Non-pigmented ciliary epithelial cell (primary cell): ENCODE data around the gene ANGPTL2.

Experiments
- DNase-seq: peaks from one replicate; pipeline ENCODE4 v3.0.0-alpha.2; 2010; ENCODE audit warnings: low read depth

Gene ANGPTL2

DNA sequence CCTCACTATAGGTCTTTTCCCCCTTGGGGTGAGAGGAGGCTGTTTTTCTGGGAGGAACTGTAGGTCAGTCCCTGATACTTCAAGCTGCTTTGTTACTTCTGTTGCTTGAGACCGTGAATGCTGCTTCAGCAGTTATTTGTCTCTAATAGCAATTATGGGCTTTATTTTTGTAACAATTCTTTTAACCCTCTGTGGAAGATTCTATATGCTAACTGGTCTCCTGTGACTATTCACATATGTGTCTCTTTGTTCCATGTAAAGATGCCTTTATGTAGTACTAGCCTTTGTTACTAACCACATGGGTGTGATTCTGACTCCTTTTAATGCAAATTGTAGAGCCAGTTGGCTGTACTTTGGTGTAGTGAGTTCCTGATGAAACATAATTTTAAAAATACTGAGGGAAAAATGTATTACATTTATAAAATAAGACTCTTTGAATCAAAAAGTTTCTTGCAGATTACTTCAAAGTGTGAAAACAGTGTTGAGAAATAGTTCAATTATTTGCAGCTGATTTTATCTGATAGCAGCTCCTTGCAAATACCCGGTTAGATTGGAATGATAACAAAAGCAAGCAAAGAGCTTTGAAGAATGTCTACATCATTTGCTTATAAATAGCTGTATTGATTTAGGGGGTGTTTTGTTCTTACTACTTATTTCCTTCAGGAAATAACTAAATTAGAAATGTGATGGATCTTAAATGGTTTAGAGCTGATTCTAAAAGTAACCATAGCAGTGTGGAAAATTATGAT is 46.6 kb downstream of the ANGPTL2 start:
- no peak for DNase-seq

DNA sequence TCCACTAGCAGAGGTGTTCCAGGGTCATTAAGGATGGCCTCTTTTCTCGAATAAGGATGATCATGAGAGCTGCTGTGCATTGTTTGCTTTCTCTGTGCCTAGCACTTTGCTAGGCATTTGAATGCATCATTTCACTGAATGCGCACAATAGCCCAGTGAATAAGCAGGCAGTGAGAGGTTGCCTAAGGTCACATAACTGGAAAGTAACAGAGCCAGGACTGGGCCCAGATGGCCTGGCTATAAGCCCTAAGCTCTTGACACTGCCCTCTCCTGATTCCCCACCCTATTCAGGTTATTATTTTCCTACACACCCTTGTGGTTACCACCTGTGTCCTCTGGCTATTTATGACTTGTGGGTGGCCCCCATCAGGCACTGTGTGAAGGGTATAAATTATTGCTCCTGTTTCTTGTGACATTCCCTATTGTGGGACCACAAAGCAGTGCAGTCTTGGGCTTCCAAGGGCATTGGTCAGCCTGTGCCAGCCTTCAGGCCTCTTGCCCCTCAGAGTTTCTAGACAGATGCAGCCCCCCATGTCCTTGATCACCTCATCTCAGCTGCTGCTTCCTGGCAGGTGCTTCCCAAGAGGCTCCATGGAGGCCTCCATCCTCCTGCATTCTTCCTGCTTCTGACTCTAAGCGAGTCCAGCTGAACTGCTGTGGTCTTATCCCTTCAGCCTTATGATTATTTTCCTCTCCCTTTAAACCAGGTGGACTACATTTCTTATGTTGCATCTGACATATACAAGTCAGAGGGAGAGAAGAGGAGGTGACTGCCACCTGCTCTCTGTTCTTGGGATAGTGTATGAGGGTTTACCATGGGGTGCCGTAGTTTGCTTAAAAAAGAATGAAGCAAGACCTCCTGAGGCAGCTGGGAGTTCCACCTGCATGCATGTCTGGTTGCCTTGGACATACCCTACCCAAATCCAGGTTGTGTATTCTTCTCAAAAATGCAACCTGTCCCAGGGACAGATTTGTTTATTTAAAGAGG is 47.6 kb downstream of the ANGPTL2 start:
- no peak for DNase-seq

DNA sequence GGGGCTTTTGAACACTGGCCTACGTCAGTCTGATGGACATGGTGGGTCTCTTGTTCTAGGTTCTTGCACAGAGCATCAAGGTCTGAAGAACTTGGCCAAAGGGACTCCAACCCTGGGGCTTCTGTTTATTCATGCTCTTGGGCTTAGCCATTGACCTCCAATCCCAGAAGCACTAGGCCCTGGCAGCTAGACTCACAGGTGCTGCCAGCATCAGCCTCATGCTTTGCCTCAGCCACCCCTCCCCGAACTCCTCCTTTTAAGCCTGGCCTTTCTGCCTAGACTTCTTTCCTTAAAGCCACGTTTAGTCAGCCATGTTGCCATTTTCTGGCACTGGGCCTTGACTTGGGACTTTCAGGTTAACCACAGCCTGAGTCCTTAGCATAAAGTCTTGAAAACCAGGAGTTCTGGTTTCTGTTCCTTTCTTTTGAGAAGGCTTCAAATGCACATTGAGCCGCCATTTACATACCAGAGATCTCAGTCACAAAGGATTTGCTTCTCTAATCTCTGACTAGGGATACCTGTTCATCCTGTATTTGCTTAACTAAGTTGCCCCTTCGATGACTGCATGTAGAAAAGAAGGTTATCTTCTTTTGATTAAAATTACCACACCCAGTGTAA is 54.7 kb downstream of the ANGPTL2 start:
- DNase-seq = no peak

DNA sequence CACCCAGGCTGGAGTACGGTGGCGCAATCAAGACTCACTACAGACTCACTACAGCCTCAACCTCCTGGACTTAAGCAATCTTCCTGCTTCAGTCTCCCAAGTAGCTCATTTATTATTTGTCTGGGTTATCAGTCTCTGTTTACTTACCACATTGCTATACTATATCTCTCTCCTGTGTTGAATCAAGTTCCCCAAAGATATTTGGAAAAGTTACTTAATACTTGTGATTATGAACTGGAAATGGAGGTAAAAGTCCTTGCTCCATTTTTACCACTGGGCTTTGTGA is 55.6 kb downstream of the ANGPTL2 start:
- DNase-seq = no peak

GRCh38 chr9:127066060-127066850 is 56.2 kb downstream of the ANGPTL2 start:
- no peak for DNase-seq

DNA sequence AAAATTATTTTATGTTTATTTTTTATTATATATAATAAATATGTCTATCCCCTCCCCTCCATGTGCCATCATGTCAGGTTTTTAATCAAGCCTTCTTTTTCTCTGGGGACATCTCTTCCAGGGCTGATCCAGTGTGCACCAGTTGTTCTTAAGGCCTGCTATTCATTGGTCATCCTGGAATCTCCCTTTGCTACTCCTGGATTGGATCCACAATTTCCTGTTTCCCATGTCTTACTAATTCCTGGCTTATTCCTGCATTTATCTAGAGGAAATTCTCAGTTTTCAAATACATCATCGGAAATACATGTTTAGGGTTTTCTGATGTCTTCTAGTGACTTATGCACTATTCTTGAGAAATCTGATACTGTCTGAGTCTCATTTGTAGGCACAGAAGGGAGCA is 56.8 kb downstream of the ANGPTL2 start:
- no peak for DNase-seq

- no peak for DNase-seq
These were observed 58.1 kb downstream of the ANGPTL2 start for GRCh38 chr9:127064335-127064734.

- DNase-seq = no peak
These were observed 61.0 kb downstream of the ANGPTL2 start for GRCh38 chr9:127061411-127061810.

- no peak for DNase-seq
These were observed 62.6 kb downstream of the ANGPTL2 start for GRCh38 chr9:127059765-127060361.

- DNase-seq = no peak
These were observed 63.4 kb downstream of the ANGPTL2 start for GRCh38 chr9:127059030-127059429.

- no peak for DNase-seq
These were observed 63.8 kb downstream of the ANGPTL2 start for GRCh38 chr9:127058645-127059021.

- DNase-seq = no peak
These were observed 64.3 kb downstream of the ANGPTL2 start for GRCh38 chr9:127058011-127058644.

GRCh38 chr9:127056446-127056845 is 66.0 kb downstream of the ANGPTL2 start:
- no peak for DNase-seq

DNA sequence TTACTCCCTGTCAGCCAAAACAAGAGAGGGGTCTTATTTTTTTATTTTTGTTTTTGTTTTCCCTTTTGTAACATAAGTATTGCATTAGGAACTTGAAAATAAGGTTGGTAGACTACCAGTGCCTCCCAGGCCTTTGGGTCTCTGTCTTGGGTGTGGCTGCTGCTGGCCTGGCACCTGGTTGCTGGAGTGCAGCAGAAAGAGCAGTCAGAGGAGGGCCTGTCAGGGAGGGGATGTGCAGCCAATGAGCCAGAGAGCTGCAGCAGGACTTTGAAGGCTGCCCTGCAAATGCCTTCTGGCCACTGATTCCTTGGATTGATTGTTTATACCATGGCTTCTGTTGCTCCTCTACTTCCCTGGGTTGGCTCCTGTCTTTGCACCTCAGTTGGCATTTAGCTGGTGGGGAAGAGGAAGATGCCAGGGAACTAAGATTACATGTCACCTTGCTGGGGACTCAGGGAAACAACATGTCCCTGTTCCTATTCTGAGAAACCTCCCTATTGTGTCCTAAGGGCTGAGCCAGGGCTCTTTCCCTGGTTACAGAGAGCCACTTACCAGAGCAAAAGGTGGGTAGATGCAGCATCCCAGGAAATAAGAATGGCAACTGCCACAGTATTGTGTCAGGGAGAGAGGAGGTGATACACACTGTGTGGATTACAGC is 66.6 kb downstream of the ANGPTL2 start:
- no peak for DNase-seq

DNA sequence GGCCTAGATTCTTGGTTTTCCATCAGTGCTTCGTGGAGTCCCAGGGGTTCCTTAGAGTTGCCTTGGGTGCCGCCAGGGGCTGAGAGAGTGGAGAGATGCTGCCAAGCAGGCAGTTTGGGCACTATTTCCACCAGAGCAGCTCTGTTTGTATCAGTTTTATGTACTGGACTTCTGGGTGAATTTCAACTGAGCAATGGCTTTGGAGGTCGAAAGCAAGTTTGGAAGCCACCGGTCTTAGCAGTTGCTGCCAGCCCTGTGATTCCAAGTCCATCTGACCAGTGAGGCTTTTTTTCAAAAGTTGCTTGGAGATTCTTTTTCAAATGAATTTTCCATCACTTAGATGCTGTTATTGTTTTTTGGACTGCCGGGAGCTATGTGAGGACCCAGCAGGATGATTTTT is 68.5 kb downstream of the ANGPTL2 start:
- DNase-seq = no peak

DNA sequence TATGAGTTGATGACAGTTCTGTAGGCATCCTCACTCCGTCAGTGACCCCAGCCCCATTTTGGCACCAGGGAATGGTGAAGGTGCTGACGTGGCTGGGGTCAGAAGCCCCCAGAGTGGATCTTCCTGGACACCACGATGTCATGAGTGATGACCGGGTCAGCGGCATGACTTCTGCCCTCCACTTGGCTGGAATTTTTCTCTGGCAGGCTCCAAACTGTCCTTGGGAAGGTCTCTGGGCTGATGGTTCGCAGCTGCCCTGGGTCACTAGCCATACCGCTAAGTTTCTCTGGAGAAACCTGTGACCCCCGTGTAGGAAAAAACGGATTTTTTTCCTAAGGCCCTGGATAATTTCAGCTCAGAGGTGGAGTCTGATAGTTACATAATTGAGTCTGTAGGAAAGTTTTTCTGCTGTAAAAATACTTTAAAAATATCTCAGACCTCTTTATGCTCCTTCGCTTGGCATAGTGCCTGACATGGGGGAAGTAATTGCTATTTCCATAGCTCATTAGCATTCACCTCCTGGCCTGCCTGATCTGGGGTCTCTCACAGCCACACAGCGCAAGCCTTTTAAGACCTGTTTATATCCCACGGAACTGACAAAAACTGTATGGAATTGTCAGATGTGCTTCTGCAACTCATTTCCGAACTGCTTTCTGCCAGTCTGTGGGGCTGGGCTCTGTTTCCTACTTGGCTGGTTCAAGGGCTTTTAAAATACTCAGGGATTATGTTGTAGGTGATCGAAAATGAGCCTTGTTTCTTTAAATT is 69.2 kb downstream of the ANGPTL2 start:
- DNase-seq = no peak

DNA sequence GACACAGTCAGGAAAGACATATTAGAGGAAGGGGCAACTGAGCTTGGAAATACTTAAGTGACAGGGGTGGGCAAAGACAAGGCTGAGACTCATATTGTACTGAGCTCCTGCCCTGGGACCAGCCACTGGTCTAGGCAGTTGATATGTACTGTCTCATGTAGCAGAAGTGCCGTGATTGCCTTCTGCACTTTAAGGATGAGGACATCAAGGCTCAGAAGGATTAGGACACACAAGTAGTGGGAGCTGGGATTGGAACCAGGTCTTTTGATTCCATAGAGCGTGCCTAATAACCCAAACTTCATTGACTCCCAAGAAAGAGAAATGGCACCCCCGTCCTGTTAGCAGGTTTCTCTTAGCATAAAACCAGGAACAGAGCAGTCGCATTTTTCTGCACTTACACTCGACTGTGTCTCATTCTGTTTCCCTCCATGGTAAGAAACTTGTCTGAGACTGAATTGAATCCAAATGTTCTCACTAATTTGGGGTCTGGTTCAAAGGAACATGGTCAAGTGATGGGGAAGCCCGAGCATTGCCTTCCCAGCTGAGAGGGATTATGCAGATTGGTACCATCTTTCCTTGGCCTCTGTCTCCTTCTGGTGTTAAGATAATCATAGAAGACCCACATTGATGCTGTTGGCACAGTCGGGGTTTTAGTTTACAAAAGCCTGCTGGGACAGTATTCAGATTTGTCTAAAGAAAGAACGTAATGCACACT is 70.4 kb downstream of the ANGPTL2 start:
- DNase-seq = no peak

DNA sequence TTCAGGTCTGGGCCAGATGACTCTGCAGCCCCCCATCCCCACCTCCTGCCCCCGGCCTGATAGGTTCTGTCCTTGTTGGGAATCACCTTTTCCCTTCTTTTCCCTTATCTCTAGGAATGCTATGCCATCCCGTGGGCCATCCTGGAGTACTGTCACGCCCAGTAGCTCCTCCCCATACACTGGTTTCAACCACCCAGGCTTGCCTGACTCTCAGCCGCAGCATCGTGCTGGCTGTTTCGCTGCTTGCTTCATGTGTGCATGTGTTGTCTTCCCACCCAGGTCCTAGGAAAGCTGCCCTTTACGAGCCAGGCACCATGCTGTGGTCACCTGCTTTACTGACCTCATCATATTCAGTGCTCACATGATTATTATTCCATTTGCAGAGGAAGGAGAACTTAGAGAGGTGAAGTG is 71.8 kb downstream of the ANGPTL2 start:
- DNase-seq = no peak

DNA sequence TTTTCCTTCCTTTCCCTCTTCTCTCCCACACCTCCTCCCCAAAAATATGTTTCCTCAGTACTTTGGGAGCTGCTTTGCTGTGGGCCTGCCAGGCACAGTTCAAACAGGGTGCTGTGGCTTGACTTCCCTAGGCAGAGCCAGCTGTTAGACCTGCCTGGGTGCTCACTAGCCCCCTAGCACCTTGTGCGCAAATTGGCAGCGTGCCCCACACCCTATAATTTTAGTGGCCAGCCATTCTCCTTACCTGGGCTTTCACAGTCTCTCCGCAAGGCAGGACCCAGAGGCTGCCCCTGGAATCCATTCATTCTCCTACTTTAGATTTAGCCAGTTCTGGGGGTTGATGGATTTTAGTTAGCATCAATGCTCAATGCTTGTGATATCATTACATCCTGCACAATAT is 72.3 kb downstream of the ANGPTL2 start:
- no peak for DNase-seq
